H1 (cell line): ENCODE measurements around the gene ARHGAP24. TPM values are rescaled to one million over a fixed set of nuclear protein-coding genes. Genes with fewer than 3 reads are reported as not detected.

ENCODE experiments used
- CTCF ChIA-PET: fragments of 300-600 bp; sonication (Branson Sonifier 250); formaldehyde crosslinking; loops from one replicate; lab custom pipeline; 2021; ENCODE audit not compliant: partially characterized antibody; lab: Charles Lee
- POLR2A ChIA-PET: fragments of 300-600 bp; sonication (Branson Sonifier 250); formaldehyde crosslinking; loops from one replicate; lab custom pipeline; 2021; ENCODE audit warnings: inconsistent platforms; ENCODE audit not compliant: partially characterized antibody; lab: Charles Lee
- DNase-seq, 2 experiments: peaks; one replicate each; pipeline versions ENCODE4 v3.0.0 to v3.0.0-alpha.2; 2010 to 2022; ENCODE audit warnings: low spot score in 2 of 2, low read depth in 1 of 2, mixed read lengths in 1 of 2
- FAIRE-seq: peaks from 2 replicates; lab custom pipeline; 2011; peaks lifted over from hg19 to GRCh38; lab: Jason Lieb, UNC
- H2AFZ ChIP-seq: 2 replicates; pipeline ENCODE4 v1.8.1; 2012; ENCODE audit warnings: low read length, inconsistent platforms
- H2AK5ac ChIP-seq: 2 replicates; pipeline ENCODE4 v1.6.1; 2013; ENCODE audit warnings: low read depth, low read length
- H2BK120ac ChIP-seq: replicated peaks from 2 replicates; pipeline ENCODE3; 2013; ENCODE audit warnings: low read depth, low read length, inconsistent platforms
- H2BK12ac ChIP-seq: 2 replicates; pipeline ENCODE4 v1.6.1; 2013; ENCODE audit warnings: low read depth, low read length
- H2BK15ac ChIP-seq: 2 replicates; pipeline ENCODE4 v1.6.1; 2013; ENCODE audit warnings: low read length
- H2BK20ac ChIP-seq: 2 replicates; pipeline ENCODE4 v1.6.1; 2013; ENCODE audit warnings: low read length
- H2BK5ac ChIP-seq: 2 replicates; pipeline ENCODE4 v1.6.1; 2013; ENCODE audit warnings: low read depth, low read length
- H3K14ac ChIP-seq: 2 replicates; pipeline ENCODE4 v1.6.1; 2013; ENCODE audit warnings: inconsistent platforms; ENCODE audit not compliant: insufficient read length
- H3K18ac ChIP-seq: 2 replicates; pipeline ENCODE4 v1.6.1; 2013; ENCODE audit warnings: low read length; ENCODE audit errors: extremely low read depth
- H3K23ac ChIP-seq: 2 replicates; pipeline ENCODE4 v1.6.1; 2013; ENCODE audit warnings: inconsistent platforms; ENCODE audit not compliant: insufficient read length
- H3K23me2 ChIP-seq: 2 replicates; pipeline ENCODE4 v1.6.1; 2013; ENCODE audit warnings: low read depth, low read length
- H3K27ac ChIP-seq: 2 replicates; pipeline ENCODE4 v1.6.1; 2011; ENCODE audit warnings: low read depth, low read length, inconsistent platforms
- H3K27me3 ChIP-seq, 4 experiments: replicated peaks in 1 of 4; 1 replicate in 1 of 4; 2 replicates in 3 of 4; pipeline versions ENCODE4 v1.6.1 to v1.8.1; 2011 to 2013; ENCODE audit warnings: low read length in 3 of 4, mild to moderate bottlenecking in 3 of 4, inconsistent platforms in 2 of 4, mixed read lengths in 2 of 4, moderate library complexity in 1 of 4; ENCODE audit not compliant: control insufficient read depth in 3 of 4, insufficient read depth in 3 of 4; ENCODE audit errors: extremely low read depth in 1 of 4
- H3K36me3 ChIP-seq, 4 experiments: 2 replicates each; pipeline versions ENCODE4 v1.6.1 to v1.8.1; 2011 to 2013; ENCODE audit warnings: mild to moderate bottlenecking in 4 of 4, low read length in 3 of 4, moderate library complexity in 2 of 4, control low read depth in 1 of 4, inconsistent platforms in 1 of 4; ENCODE audit not compliant: insufficient read depth in 4 of 4, control insufficient read depth in 2 of 4
- H3K4ac ChIP-seq: replicated peaks from 2 replicates; pipeline ENCODE3; 2013; ENCODE audit warnings: low read length, low read depth, mixed read lengths, inconsistent platforms; ENCODE audit not compliant: insufficient read length
- H3K4me1 ChIP-seq, 4 experiments: replicated peaks in 1 of 4; 1 replicate in 1 of 4; 2 replicates in 3 of 4; pipeline versions ENCODE4 v1.6.1 to v1.8.1; 2011 to 2013; ENCODE audit warnings: low read length in 3 of 4, inconsistent platforms in 2 of 4, mixed read lengths in 1 of 4; ENCODE audit not compliant: insufficient read depth in 4 of 4, control insufficient read depth in 3 of 4
- H3K4me2 ChIP-seq, 2 experiments: 2 replicates each; pipeline versions ENCODE4 v1.6.1 to v1.8.1; 2011 to 2013; ENCODE audit warnings: low read depth in 2 of 2, low read length in 2 of 2, control low read depth in 1 of 2, inconsistent platforms in 1 of 2, mild to moderate bottlenecking in 1 of 2; ENCODE audit not compliant: insufficient read depth in 1 of 2
- H3K4me3 ChIP-seq, 4 experiments: fragments of 200-600, 300-600 bp in 1 of 4; sonication (generic), shearing (Covaris generic), sonication (Bioruptor Twin) in 1 of 4; 2 replicates each; pipeline versions ENCODE4 v1.5.1 to v1.8.1; 2011 to 2016; ENCODE audit warnings: low read length in 4 of 4, low read depth in 3 of 4, control low read depth in 2 of 4, inconsistent platforms in 2 of 4, mild to moderate bottlenecking in 2 of 4, mixed read lengths in 1 of 4, moderate library complexity in 1 of 4; ENCODE audit not compliant: insufficient read depth in 2 of 4; ENCODE audit errors: extremely low read depth in 1 of 4
- H3K56ac ChIP-seq: replicated peaks from 2 replicates; pipeline ENCODE3; 2013; ENCODE audit warnings: low read depth, mild to moderate bottlenecking, mixed read lengths, low read length, inconsistent platforms; ENCODE audit not compliant: insufficient read length
- H3K79me1 ChIP-seq: 2 replicates; pipeline ENCODE4 v1.6.1; 2013; ENCODE audit warnings: low read depth, low read length, control low read depth
- H3K79me2 ChIP-seq, 2 experiments: 2 replicates each; pipeline versions ENCODE4 v1.6.1 to v1.8.1; 2012 to 2013; ENCODE audit warnings: low read length in 2 of 2, mild to moderate bottlenecking in 2 of 2, inconsistent platforms in 1 of 2; ENCODE audit not compliant: insufficient read depth in 2 of 2, control insufficient read depth in 1 of 2
- H3K9ac ChIP-seq, 4 experiments: replicated peaks in 1 of 4; 1 replicate in 1 of 4; 2 replicates in 3 of 4; pipeline versions ENCODE4 v1.6.1 to v1.8.1; 2011 to 2013; ENCODE audit warnings: low read depth in 3 of 4, low read length in 3 of 4, control low read depth in 2 of 4, mild to moderate bottlenecking in 2 of 4, moderate library complexity in 2 of 4, inconsistent platforms in 1 of 4; ENCODE audit errors: extremely low read depth in 1 of 4
- H3K9me3 ChIP-seq, 2 experiments: 2 replicates each; pipeline versions ENCODE4 v1.6.1 to v1.8.1; 2012 to 2013; ENCODE audit warnings: mild to moderate bottlenecking in 2 of 2, moderate library complexity in 2 of 2, control low read depth in 1 of 2, inconsistent platforms in 1 of 2, low read depth in 1 of 2, low read length in 1 of 2, mixed read lengths in 1 of 2; ENCODE audit not compliant: insufficient read depth in 2 of 2
- H4K20me1 ChIP-seq, 2 experiments: replicated peaks in 1 of 2; 2 replicates each; pipeline versions ENCODE3 to v1.8.1; 2011 to 2013; ENCODE audit warnings: inconsistent platforms in 2 of 2, low read length in 2 of 2, mild to moderate bottlenecking in 1 of 2; ENCODE audit not compliant: insufficient read depth in 2 of 2, control insufficient read depth in 1 of 2
- H4K5ac ChIP-seq: 2 replicates; pipeline ENCODE4 v1.6.1; 2013; ENCODE audit warnings: low read length, low read depth, mixed read lengths, inconsistent platforms; ENCODE audit not compliant: insufficient read length
- H4K8ac ChIP-seq: 2 replicates; pipeline ENCODE4 v1.8.0; 2013; ENCODE audit warnings: mild to moderate bottlenecking, moderate library complexity, low read length, inconsistent platforms; ENCODE audit not compliant: insufficient read depth; ENCODE audit errors: extremely low read depth
- H4K91ac ChIP-seq: replicated peaks from 2 replicates; pipeline ENCODE3; 2013; ENCODE audit warnings: low read length, mixed read lengths, inconsistent platforms; ENCODE audit not compliant: insufficient read length
- POU5F1 ChIP-seq: IDR thresholded peaks from 2 replicates; pipeline ENCODE4 v1.6.1; 2011; ENCODE audit warnings: low read depth, mild to moderate bottlenecking, low read length, moderate library complexity
- WGBS, 2 experiments: shearing (Covaris generic) in 1 of 2; methylation state at CpG; one replicate each; pipeline versions ENCODE4 v1.1.6 to v1.1.7; 2013 to 2015; ENCODE audit warnings: low lambda C conversion rate in 2 of 2, mixed read lengths in 2 of 2, inconsistent platforms in 1 of 2, low coverage in 1 of 2, missing lambda C conversion rate in 1 of 2; ENCODE audit not compliant: insufficient replicate concordance in 2 of 2, insufficient coverage in 1 of 2, insufficient read length in 1 of 2; ENCODE audit errors: extremely low coverage in 1 of 2, missing lambda C conversion rate in 1 of 2; 5-methylcytosine and 5-hydroxymethylcytosine counted together
- polyA plus RNA-seq, 7 experiments: library from polyadenylated mRNA; depleted of rRNA in 3 of 7; stranded (reverse) in 5 of 7; unstranded in 2 of 7; fragments of >200 nt in 5 of 7; fragments of 200-250 nt in 2 of 7; gene quantifications; 1 replicate in 5 of 7; 2 replicates in 1 of 7; 4 replicates in 1 of 7; pipeline versions ENCODE4 v1.2.1 to v1.2.3, GENCODE V29; 2011 to 2013; ENCODE audit warnings: missing spikeins in 2 of 7, mixed read lengths in 2 of 7
- total RNA-seq: library from RNA; stranded (reverse); fragmentation: NEBNext Ultra II Directional; extraction: Animal tissue kit (Norgen Biotek cat#: 25700); gene quantifications from 2 replicates; pipeline ENCODE4 v1.2.1, GENCODE V29; 2021

The ARHGAP24 gene
- total and polyA plus RNA-seq, 2 of the 8 experiments (the other 6 are each of a cell fraction or from before 2014, with no cell fraction given), result 0.08 to 0.50 TPM

GRCh38 chr4:85671120-85671519, 196.2 kb downstream of the ARHGAP24 start:
- CTCF ChIA-PET, result no interaction called here
- 92% methylated on average over 2 of the region's 2 CpGs; no CpG with 5 or more reads in 1 of the 2 experiments for WGBS, 2 experiments
- Histone ChIP-seq H3K4me1 (peaks cover 0 to 10% (median 5%) of the 10 kb centered on the region in 4 experiments; a peak in 3 of 7 replicates), H4K5ac (no peak overlapping the region), H3K9ac (no peak overlapping the region), H2BK120ac (no peak overlapping the region), H4K8ac (no peak overlapping the region), H3K36me3 (no peaks in the 10 kb centered on the region; a peak in 1 of 8 replicates), H3K23ac (no peak overlapping the region), H3K27me3 (no peaks in the 10 kb centered on the region; a peak in 1 of 7 replicates), H4K20me1 (no peaks in the 10 kb centered on the region), H3K79me1 (no peaks in the 10 kb centered on the region), H3K4ac (no peak overlapping the region), H2BK5ac (no peak overlapping the region), H3K4me2 (no peak overlapping the region), H2BK20ac (no peak overlapping the region), H4K91ac (no peak overlapping the region), H3K14ac (no peak overlapping the region), H3K18ac (no peak overlapping the region), H3K23me2 (no peaks in the 10 kb centered on the region), H2AFZ (no peak overlapping the region), H2BK12ac (no peak overlapping the region), H3K4me3 (no peak overlapping the region), H2BK15ac (no peak overlapping the region), H3K79me2 (no peaks in the 10 kb centered on the region), H3K9me3 (peaks cover 9 to 14% of the 10 kb centered on the region in 2 experiments), H3K56ac (no peak overlapping the region), H2AK5ac (no peak overlapping the region), H3K27ac (no peak overlapping the region)
- DNase-seq, result no peak
- POLR2A ChIA-PET, result no interaction called here
- FAIRE-seq, result no peak
- no peak for TF ChIP-seq POU5F1
